ENCODE measurements around the gene TBC1D4. TPM values are rescaled to one million over a fixed set of nuclear protein-coding genes. Genes with fewer than 3 reads are reported as not detected.

Gene TBC1D4
- total RNA-seq, 1 donor from 2014 or later = 5.3 TPM

DNA sequence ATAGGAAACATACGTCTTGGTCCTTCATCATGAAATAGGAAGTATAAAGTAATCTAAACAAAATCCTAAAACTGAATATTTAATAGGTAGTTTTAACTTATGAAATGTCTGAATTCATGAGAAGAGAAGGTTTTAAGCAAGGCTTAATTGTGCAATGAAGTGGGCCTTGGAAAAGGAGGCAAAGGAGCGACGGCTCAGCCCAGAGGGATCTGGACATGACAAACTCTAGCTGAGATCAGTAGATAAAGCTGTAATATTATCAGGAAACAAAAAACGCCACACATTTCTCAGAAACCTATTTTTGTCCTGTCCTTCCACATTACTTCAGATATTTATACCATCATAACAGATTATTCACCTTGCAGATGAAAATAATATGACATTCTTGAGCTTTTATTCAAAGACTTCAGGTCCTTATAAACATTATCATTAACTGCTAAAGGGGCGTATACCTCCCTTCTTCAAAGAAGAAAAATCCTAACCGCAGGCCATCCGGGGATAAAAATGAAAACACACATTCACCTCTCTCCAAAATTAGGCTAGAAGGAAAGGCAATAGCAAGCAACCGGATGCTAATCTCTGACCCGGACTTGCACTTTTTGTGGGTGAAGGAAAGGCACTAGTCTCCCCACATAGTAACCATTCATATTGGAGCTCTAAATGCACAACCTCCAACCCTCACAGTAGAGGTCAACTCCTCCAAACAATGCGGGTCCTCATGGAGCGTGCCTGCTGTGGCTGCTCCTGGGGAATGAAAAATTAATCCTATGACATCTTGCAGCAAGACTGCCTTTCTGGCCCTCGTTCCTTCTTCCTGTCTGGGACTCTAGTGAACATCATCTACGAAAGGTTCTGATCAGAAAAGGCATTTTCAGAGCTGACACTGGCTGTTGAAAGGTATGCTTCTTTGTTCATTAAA is 108.8 kb downstream of the TBC1D4 start:
- peaks cover 3% of the 10 kb centered on the region for H3K36me3 Mint-ChIP-seq (ENCODE audit: unreplicated experiment)
- no peak overlapping the region for H3K27ac Mint-ChIP-seq (ENCODE audit: unreplicated experiment)
- TF ChIP-seq CTCF (IDR thresholded peaks at IDR 0.05) = no peak
- H3K27me3 Mint-ChIP-seq (ENCODE audit: unreplicated experiment) = no peaks in the 10 kb centered on the region
- DNase-seq (ENCODE audit: extremely low spot score, unreplicated experiment) = no peak
- H3K9me3 Mint-ChIP-seq (ENCODE audit: unreplicated experiment) = no peaks in the 10 kb centered on the region
- peaks cover 13% of the 10 kb centered on the region for H3K4me1 Mint-ChIP-seq (ENCODE audit: unreplicated experiment)
- H3K4me3 Mint-ChIP-seq (ENCODE audit: unreplicated experiment) = no peak overlapping the region

GRCh38 chr13:75372517-75372916 is 109.5 kb downstream of the TBC1D4 start:
- H3K4me1 Mint-ChIP-seq (ENCODE audit: unreplicated experiment) = peaks cover 17% of the 10 kb centered on the region
- H3K4me3 Mint-ChIP-seq (ENCODE audit: unreplicated experiment) = no peak overlapping the region
- H3K9me3 Mint-ChIP-seq (ENCODE audit: unreplicated experiment) = no peaks in the 10 kb centered on the region
- H3K27ac Mint-ChIP-seq (ENCODE audit: unreplicated experiment) = no peak overlapping the region
- DNase-seq (ENCODE audit: extremely low spot score, unreplicated experiment) = no peak
- no peaks in the 10 kb centered on the region for H3K27me3 Mint-ChIP-seq (ENCODE audit: unreplicated experiment)
- peak; percentile 73 for TF ChIP-seq CTCF (IDR thresholded peaks at IDR 0.05)
- peaks cover 3% of the 10 kb centered on the region for H3K36me3 Mint-ChIP-seq (ENCODE audit: unreplicated experiment)

DNA sequence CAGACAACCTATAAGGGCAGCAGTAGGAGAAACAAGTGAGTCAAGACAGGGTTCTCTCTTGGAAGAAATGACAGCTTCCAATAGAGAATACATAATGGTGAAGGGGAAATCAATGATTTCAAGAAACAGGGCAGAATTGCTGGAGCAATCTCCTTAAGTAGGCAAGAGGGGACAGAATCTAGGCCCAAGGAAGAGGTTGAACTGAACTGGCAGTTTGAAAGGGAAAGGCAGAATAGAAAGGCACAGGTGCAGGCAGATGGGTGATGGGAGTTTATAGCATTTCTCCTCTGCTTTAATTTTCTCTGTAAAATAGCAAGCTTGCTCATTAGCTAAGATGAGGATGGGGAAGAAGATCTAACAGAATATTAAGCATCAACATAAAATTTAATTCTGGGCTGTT is 110.8 kb downstream of the TBC1D4 start:
- DNase-seq (ENCODE audit: extremely low spot score, unreplicated experiment) = no peak
- no peak for TF ChIP-seq CTCF (IDR thresholded peaks at IDR 0.05)
- no peak overlapping the region for H3K4me3 Mint-ChIP-seq (ENCODE audit: unreplicated experiment)
- H3K36me3 Mint-ChIP-seq (ENCODE audit: unreplicated experiment) = peaks cover 3% of the 10 kb centered on the region
- no peak overlapping the region for H3K27ac Mint-ChIP-seq (ENCODE audit: unreplicated experiment)
- peaks cover 29% of the 10 kb centered on the region for H3K4me1 Mint-ChIP-seq (ENCODE audit: unreplicated experiment)
- no peaks in the 10 kb centered on the region for H3K27me3 Mint-ChIP-seq (ENCODE audit: unreplicated experiment)
- no peaks in the 10 kb centered on the region for H3K9me3 Mint-ChIP-seq (ENCODE audit: unreplicated experiment)

DNA sequence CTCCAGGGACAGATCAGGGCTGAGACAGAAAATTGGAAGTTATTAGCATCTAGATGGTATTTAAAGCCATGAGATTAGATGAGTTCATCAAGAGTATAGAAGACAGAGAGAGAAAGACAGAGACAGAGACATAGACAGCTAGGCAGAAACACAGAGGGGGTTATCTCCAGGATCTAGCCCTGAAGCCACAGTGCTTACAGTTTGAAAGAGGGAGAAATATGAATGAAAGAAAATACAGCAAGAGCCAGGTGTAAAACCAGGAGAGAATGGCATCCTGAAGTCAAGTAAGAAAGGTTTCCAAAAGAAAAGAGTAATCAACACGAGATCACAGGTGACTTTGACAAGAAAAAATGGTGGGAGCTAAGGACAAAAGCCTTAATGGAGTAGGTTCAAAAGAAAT is 111.2 kb downstream of the TBC1D4 start:
- H3K4me3 Mint-ChIP-seq (ENCODE audit: unreplicated experiment) = no peak overlapping the region
- H3K4me1 Mint-ChIP-seq (ENCODE audit: unreplicated experiment) = peaks cover 32% of the 10 kb centered on the region
- H3K36me3 Mint-ChIP-seq (ENCODE audit: unreplicated experiment) = peaks cover 3% of the 10 kb centered on the region
- TF ChIP-seq CTCF (IDR thresholded peaks at IDR 0.05) = no peak
- H3K9me3 Mint-ChIP-seq (ENCODE audit: unreplicated experiment) = no peaks in the 10 kb centered on the region
- H3K27ac Mint-ChIP-seq (ENCODE audit: unreplicated experiment) = no peak overlapping the region
- DNase-seq (ENCODE audit: extremely low spot score, unreplicated experiment) = no peak
- no peaks in the 10 kb centered on the region for H3K27me3 Mint-ChIP-seq (ENCODE audit: unreplicated experiment)

- TF ChIP-seq CTCF (IDR thresholded peaks at IDR 0.05) = no peak
- DNase-seq (ENCODE audit: extremely low spot score, unreplicated experiment) = no peak
- H3K27me3 Mint-ChIP-seq (ENCODE audit: unreplicated experiment) = no peaks in the 10 kb centered on the region
- peaks cover 38% of the 10 kb centered on the region for H3K4me1 Mint-ChIP-seq (ENCODE audit: unreplicated experiment)
- no peak overlapping the region for H3K27ac Mint-ChIP-seq (ENCODE audit: unreplicated experiment)
- H3K9me3 Mint-ChIP-seq (ENCODE audit: unreplicated experiment) = no peaks in the 10 kb centered on the region
- H3K36me3 Mint-ChIP-seq (ENCODE audit: unreplicated experiment) = peaks cover 3% of the 10 kb centered on the region
- no peak overlapping the region for H3K4me3 Mint-ChIP-seq (ENCODE audit: unreplicated experiment)
Measured at GRCh38 chr13:75369981-75370380, 112.0 kb downstream of the TBC1D4 start.

Measured in osteocyte (in vitro differentiated cells).